ENCODE data around the gene SULT4A1. TPM values are rescaled to one million over a fixed set of nuclear protein-coding genes. Genes with fewer than 3 reads are reported as not detected.

The SULT4A1 gene
- polyA plus RNA-seq, 1 of the 3 experiments (the other 2 are of a cell fraction), result 3.9 TPM

DNA sequence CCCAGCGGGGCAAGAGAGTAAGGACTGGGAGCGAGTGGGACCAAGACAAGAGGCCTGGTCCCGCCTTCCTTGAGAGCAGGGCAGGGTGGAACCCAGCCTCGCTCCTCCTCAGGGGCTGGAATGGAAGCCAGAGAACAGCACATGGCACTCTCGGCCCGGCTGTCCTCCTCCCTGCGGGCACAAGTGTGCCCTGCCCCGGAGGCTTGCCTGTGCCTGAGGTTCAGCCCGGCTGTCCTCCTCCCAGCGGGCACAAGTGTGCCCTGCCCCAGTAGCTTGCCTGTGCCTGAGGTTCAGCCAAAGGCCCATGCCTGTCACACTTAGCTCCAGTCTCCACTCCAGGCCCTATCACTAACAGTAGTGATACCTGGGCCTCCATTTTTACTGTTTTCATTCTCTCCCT lies 24.2 kb downstream of the SULT4A1 start:
- CTCF ChIA-PET, result interaction anchor here (1.0 kb wide), 1 partner anchor 11 kb away, joined by 3 read pairs; no protein-coding TSS in a partner anchor
- H3K4me1 ChIP-seq (ENCODE audit: control insufficient read depth in 1 of 2, insufficient read depth in 2 of 2, low read depth in 1 of 2, low read length in 1 of 2), result peaks cover 0 to 4% of the 10 kb centered on the region in 2 experiments; a peak in 1 of 4 replicates
- H3K9me3 ChIP-seq, result no peaks in the 10 kb centered on the region
- H4K20me1 ChIP-seq (ENCODE audit: insufficient read depth), result no peaks in the 10 kb centered on the region
- POLR2A ChIA-PET, result no interaction called here
- H3K27ac ChIP-seq (ENCODE audit: low read depth in 2 of 2, low read length in 1 of 2), result no peak overlapping the region
- no peak overlapping the region for H3K9ac ChIP-seq
- WGBS (ENCODE audit: low lambda C conversion rate), result 83% methylated on average over 1 of the region's 10 CpGs
- no peaks in the 10 kb centered on the region for H3F3A ChIP-seq (replicated peaks; ENCODE audit: insufficient read depth)
- no peaks in the 10 kb centered on the region for H3K27me3 ChIP-seq (ENCODE audit: insufficient read depth)
- DNase-seq, result no peak
- no peaks in the 10 kb centered on the region for H3K36me3 ChIP-seq (replicated peaks in 1 of 2; ENCODE audit: control insufficient read depth in 1 of 2, insufficient read depth in 2 of 2, low read length in 1 of 2)
- no peak overlapping the region for H3K4me3 ChIP-seq (ENCODE audit: low read depth in 2 of 2, low read length in 1 of 2)
- no peaks in the 10 kb centered on the region for H3K9me2 ChIP-seq
- H3K4me2 ChIP-seq, result no peak overlapping the region
- H2AFZ ChIP-seq (ENCODE audit: low read depth), result no peak overlapping the region
- TF ChIP-seq, protein P1, sequence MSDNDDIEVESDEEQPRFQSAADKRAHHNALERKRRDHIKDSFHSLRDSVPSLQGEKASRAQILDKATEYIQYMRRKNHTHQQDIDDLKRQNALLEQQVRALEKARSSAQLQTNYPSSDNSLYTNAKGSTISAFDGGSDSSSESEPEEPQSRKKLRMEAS (IDR thresholded peaks at IDR 0.05; ENCODE audit: low read depth), result no peak
- TF ChIP-seq NRF1 (IDR thresholded peaks at IDR 0.05; ENCODE audit: low read depth, low read length) (no peak), RAD21 (IDR thresholded peaks at IDR 0.05; ENCODE audit: low read length) (no peak), SIN3A (IDR thresholded peaks at IDR 0.05; ENCODE audit: borderline replicate concordance, low read depth, low read length) (no peak), JUND (IDR thresholded peaks at IDR 0.05) (no peak)
- TF ChIP-seq, protein P2, sequence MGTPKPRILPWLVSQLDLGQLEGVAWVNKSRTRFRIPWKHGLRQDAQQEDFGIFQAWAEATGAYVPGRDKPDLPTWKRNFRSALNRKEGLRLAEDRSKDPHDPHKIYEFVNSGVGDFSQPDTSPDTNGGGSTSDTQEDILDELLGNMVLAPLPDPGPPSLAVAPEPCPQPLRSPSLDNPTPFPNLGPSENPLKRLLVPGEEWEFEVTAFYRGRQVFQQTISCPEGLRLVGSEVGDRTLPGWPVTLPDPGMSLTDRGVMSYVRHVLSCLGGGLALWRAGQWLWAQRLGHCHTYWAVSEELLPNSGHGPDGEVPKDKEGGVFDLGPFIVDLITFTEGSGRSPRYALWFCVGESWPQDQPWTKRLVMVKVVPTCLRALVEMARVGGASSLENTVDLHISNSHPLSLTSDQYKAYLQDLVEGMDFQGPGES (IDR thresholded peaks at IDR 0.05; ENCODE audit: low read depth, low read length), result no peak
- H3K79me2 ChIP-seq (ENCODE audit: insufficient read depth), result no peaks in the 10 kb centered on the region

DNA sequence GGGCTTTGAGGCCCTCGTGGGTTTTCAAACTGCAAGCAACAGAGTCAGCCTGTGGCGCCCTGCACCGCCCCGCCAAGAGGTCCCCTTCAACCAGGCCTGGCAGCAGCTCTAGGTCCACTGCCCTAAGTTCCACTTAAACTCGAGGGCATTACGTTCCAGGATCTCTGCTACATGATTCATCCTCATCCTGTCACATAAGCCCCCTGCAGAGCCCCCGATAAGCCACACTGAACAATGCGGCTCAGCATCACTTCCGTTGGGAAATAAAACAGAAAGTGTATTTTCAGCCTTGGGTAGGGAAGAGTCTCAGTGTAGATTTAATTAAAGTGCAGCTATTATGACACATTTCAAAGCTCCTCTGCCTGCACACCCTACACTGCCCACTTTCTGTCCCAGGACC lies 24.6 kb downstream of the SULT4A1 start:
- WGBS (ENCODE audit: low lambda C conversion rate), result 50% methylated on average over 1 of the region's 9 CpGs
- no peak for TF ChIP-seq EP300 (IDR thresholded peaks at IDR 0.05; ENCODE audit: borderline replicate concordance in 1 of 2, low read depth in 1 of 2, low read length in 1 of 2)
- TF ChIP-seq, protein P3, sequence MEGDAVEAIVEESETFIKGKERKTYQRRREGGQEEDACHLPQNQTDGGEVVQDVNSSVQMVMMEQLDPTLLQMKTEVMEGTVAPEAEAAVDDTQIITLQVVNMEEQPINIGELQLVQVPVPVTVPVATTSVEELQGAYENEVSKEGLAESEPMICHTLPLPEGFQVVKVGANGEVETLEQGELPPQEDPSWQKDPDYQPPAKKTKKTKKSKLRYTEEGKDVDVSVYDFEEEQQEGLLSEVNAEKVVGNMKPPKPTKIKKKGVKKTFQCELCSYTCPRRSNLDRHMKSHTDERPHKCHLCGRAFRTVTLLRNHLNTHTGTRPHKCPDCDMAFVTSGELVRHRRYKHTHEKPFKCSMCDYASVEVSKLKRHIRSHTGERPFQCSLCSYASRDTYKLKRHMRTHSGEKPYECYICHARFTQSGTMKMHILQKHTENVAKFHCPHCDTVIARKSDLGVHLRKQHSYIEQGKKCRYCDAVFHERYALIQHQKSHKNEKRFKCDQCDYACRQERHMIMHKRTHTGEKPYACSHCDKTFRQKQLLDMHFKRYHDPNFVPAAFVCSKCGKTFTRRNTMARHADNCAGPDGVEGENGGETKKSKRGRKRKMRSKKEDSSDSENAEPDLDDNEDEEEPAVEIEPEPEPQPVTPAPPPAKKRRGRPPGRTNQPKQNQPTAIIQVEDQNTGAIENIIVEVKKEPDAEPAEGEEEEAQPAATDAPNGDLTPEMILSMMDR (IDR thresholded peaks at IDR 0.05), result no peak
- Histone ChIP-seq H3K4me1 (ENCODE audit: control insufficient read depth in 1 of 2, insufficient read depth in 2 of 2, low read depth in 1 of 2, low read length in 1 of 2) (no peaks in the 10 kb centered on the region; a peak in 1 of 4 replicates), H3K4me3 (ENCODE audit: low read depth in 2 of 2, low read length in 1 of 2) (no peak overlapping the region), H3F3A (replicated peaks; ENCODE audit: insufficient read depth) (no peaks in the 10 kb centered on the region), H2AFZ (ENCODE audit: low read depth) (no peak overlapping the region), H3K9me2 (no peaks in the 10 kb centered on the region), H3K27me3 (ENCODE audit: insufficient read depth) (no peaks in the 10 kb centered on the region), H3K9ac (no peak overlapping the region), H3K4me2 (no peak overlapping the region), H3K36me3 (replicated peaks in 1 of 2; ENCODE audit: control insufficient read depth in 1 of 2, insufficient read depth in 2 of 2, low read length in 1 of 2) (no peaks in the 10 kb centered on the region), H3K9me3 (no peaks in the 10 kb centered on the region), H3K27ac (ENCODE audit: low read depth in 2 of 2, low read length in 1 of 2) (no peak overlapping the region), H3K79me2 (ENCODE audit: insufficient read depth) (no peaks in the 10 kb centered on the region), H4K20me1 (ENCODE audit: insufficient read depth) (no peaks in the 10 kb centered on the region)
- DNase-seq, result no peak
- POLR2A ChIA-PET, result no interaction called here
- CTCF ChIA-PET, result no interaction called here

DNA sequence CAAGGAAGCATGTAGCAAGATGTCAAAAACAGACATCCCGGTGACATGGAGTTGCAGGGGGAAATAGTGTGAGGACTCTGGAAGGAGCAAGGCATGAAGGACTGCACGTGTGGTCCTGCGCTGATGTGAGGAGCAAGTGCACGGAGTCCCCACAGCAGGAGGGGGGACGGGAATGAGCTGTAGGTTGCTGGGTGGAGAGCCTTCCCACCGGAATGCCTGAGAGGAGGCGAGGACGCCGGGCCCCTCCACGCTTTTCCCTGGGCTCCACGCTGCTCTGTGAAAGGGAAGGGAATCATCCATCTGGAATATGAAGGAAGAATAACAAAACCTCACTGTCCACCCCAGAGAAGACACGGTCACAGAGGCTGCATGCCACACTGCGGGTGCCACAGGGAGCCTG lies 26.6 kb downstream of the SULT4A1 start:
- Histone ChIP-seq H3K79me2 (ENCODE audit: insufficient read depth) (no peaks in the 10 kb centered on the region), H3K4me2 (no peak overlapping the region), H3K4me3 (ENCODE audit: low read depth in 2 of 2, low read length in 1 of 2) (no peak overlapping the region), H3K9me2 (no peaks in the 10 kb centered on the region), H3K27ac (ENCODE audit: low read depth in 2 of 2, low read length in 1 of 2) (no peak overlapping the region), H3K36me3 (replicated peaks in 1 of 2; ENCODE audit: control insufficient read depth in 1 of 2, insufficient read depth in 2 of 2, low read length in 1 of 2) (no peaks in the 10 kb centered on the region), H3K27me3 (ENCODE audit: insufficient read depth) (no peaks in the 10 kb centered on the region), H3K9ac (no peak overlapping the region), H4K20me1 (ENCODE audit: insufficient read depth) (no peaks in the 10 kb centered on the region), H2AFZ (ENCODE audit: low read depth) (no peak overlapping the region), H3F3A (replicated peaks; ENCODE audit: insufficient read depth) (no peaks in the 10 kb centered on the region), H3K9me3 (no peaks in the 10 kb centered on the region), H3K4me1 (ENCODE audit: control insufficient read depth in 1 of 2, insufficient read depth in 2 of 2, low read depth in 1 of 2, low read length in 1 of 2) (no peaks in the 10 kb centered on the region; a peak in 1 of 4 replicates)
- no peak for DNase-seq
- ChIA-PET CTCF (interaction anchor here (1.0 kb wide), 1 partner anchor 13 kb away, joined by 3 read pairs; no protein-coding TSS in a partner anchor), POLR2A (no interaction called here)
- WGBS (ENCODE audit: low lambda C conversion rate), result 81% methylated on average over 5 of the region's 13 CpGs
- no peak for TF ChIP-seq CHD2 (IDR thresholded peaks at IDR 0.05; ENCODE audit: low read length, partially characterized antibody)
- TF ChIP-seq RCOR1 (IDR thresholded peaks at IDR 0.05; ENCODE audit: low read length), result no peak
- no peak for TF ChIP-seq RAD21 (IDR thresholded peaks at IDR 0.05; ENCODE audit: low read length)
- TF ChIP-seq, protein P4, sequence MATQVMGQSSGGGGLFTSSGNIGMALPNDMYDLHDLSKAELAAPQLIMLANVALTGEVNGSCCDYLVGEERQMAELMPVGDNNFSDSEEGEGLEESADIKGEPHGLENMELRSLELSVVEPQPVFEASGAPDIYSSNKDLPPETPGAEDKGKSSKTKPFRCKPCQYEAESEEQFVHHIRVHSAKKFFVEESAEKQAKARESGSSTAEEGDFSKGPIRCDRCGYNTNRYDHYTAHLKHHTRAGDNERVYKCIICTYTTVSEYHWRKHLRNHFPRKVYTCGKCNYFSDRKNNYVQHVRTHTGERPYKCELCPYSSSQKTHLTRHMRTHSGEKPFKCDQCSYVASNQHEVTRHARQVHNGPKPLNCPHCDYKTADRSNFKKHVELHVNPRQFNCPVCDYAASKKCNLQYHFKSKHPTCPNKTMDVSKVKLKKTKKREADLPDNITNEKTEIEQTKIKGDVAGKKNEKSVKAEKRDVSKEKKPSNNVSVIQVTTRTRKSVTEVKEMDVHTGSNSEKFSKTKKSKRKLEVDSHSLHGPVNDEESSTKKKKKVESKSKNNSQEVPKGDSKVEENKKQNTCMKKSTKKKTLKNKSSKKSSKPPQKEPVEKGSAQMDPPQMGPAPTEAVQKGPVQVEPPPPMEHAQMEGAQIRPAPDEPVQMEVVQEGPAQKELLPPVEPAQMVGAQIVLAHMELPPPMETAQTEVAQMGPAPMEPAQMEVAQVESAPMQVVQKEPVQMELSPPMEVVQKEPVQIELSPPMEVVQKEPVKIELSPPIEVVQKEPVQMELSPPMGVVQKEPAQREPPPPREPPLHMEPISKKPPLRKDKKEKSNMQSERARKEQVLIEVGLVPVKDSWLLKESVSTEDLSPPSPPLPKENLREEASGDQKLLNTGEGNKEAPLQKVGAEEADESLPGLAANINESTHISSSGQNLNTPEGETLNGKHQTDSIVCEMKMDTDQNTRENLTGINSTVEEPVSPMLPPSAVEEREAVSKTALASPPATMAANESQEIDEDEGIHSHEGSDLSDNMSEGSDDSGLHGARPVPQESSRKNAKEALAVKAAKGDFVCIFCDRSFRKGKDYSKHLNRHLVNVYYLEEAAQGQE (IDR thresholded peaks at IDR 0.05; ENCODE audit: low read depth, low read length), result no peak
- no peak for TF ChIP-seq FOXJ3 (CRISPR knock-in tag; IDR thresholded peaks at IDR 0.05)
- TF ChIP-seq, protein P1 (IDR thresholded peaks at IDR 0.05; ENCODE audit: low read depth), result no peak
- TF ChIP-seq TEAD4 (IDR thresholded peaks at IDR 0.05; ENCODE audit: borderline replicate concordance, insufficient read depth), result no peak

Data from SK-N-SH (cell line).